22Rv1 (cell line): Measurements from ENCODE around the gene TMEM167B.
A peak's percentile ranks its signal among the peaks of the same experiment; 100 is the strongest.

Source experiments
- H3K27ac ChIP-seq: fragments of 450-650 bp; 2 replicates; pipeline ENCODE4 v1.5.1; 2017
- CTCF ChIP-seq: fragments of 450-650 bp; IDR thresholded peaks from 2 replicates; pipeline ENCODE4 v1.5.1; 2017; ENCODE audit warnings: mild to moderate bottlenecking
- ZFX ChIP-seq: fragments of 450-650 bp; IDR thresholded peaks from 2 replicates; pipeline ENCODE4 v1.6.1; 2017; ENCODE audit warnings: antibody characterized with exemption, borderline replicate concordance

Gene TMEM167B

GRCh38 chr1:109083501-109083900, 7.1 kb upstream of the TMEM167B start:
- no peak overlapping the region for H3K27ac ChIP-seq
- no peak for TF ChIP-seq CTCF
- TF ChIP-seq ZFX, result no peak

- no peak overlapping the region for H3K27ac ChIP-seq
These were observed 6.6 kb upstream of the TMEM167B start for GRCh38 chr1:109083923-109084322.

GRCh38 chr1:109084563-109085517, 5.7 kb upstream of the TMEM167B start:
- TF ChIP-seq CTCF (no peak), ZFX (no peak)
- no peak overlapping the region for H3K27ac ChIP-seq

More at GRCh38 chr1:109083923-109084322, 6.6 kb upstream of the TMEM167B start:
- TF ChIP-seq ZFX (no peak), CTCF (no peak)

- TF ChIP-seq CTCF, result peak; percentile 97
- TF ChIP-seq ZFX, result no peak
- peak overlapping the region; percentile 96 for H3K27ac ChIP-seq
These were observed 1.1 kb upstream of the TMEM167B start for GRCh38 chr1:109089242-109090015.

GRCh38 chr1:109091078-109091838, 694 bp downstream of the TMEM167B start:
- no peak for TF ChIP-seq ZFX
- peak overlapping the region; percentile 96 for H3K27ac ChIP-seq

- H3K27ac ChIP-seq, result peak overlapping the region; percentile 96
- TF ChIP-seq CTCF (no peak), ZFX (no peak)
These were observed 1.3 kb downstream of the TMEM167B start for GRCh38 chr1:109091839-109092193.

- no peak overlapping the region for H3K27ac ChIP-seq
- TF ChIP-seq CTCF (no peak), ZFX (no peak)
These were observed 3.8 kb downstream of the TMEM167B start for GRCh38 chr1:109094377-109094803.
